HEK293 (cell line): ENCODE data around the gene FASTKD3.

Experiments
- CTCF ChIA-PET: fragments of 350-600 bp; formaldehyde crosslinking; extraction: SDS; loops from one replicate; lab custom pipeline; 2021; ENCODE audit warnings: antibody characterized with exemption; lab: Yijun Ruan, JAX
- POLR2A ChIA-PET: fragments of 300-600 bp; formaldehyde crosslinking; extraction: SDS; loops from one replicate; lab custom pipeline; 2020; ENCODE audit warnings: antibody characterized with exemption, inconsistent platforms; lab: Yijun Ruan, JAX
- H3K27ac ChIP-seq: fragments of 200-500 bp; sonication (Bioruptor generic); 2 replicates; pipeline ENCODE4 v1.5.1; 2014; ENCODE audit warnings: low read depth, low read length, control low read depth, inconsistent platforms; ENCODE audit errors: extremely low read depth
- H3K36me3 ChIP-seq, 2 experiments: fragments of 200-500 bp in 1 of 2; sonication (Bioruptor generic) in 1 of 2; 1 replicate in 1 of 2; 2 replicates in 1 of 2; pipeline ENCODE4 v1.5.1; 2014 to 2017; ENCODE audit warnings: inconsistent platforms in 2 of 2, low read length in 2 of 2; ENCODE audit not compliant: control insufficient read depth in 2 of 2, insufficient read depth in 1 of 2
- H3K4me1 ChIP-seq: fragments of 200-500 bp; sonication (Bioruptor generic); 2 replicates; pipeline ENCODE4 v1.5.1; 2014; ENCODE audit warnings: mild to moderate bottlenecking, low read length, inconsistent platforms; ENCODE audit not compliant: control insufficient read depth, insufficient read depth
- H3K4me3 ChIP-seq: 2 replicates; pipeline ENCODE4 v1.5.1; 2011; ENCODE audit warnings: low read depth, mild to moderate bottlenecking, control low read depth, low read length, moderate library complexity
- H3K9me3 ChIP-seq: fragments of 200-500 bp; sonication (Bioruptor generic); 2 replicates; pipeline ENCODE4 v1.5.1; 2014; ENCODE audit warnings: low read depth, low read length, inconsistent platforms; ENCODE audit not compliant: control insufficient read depth, insufficient read depth
- AEBP2 ChIP-seq: fragments of 450-650 bp; formaldehyde crosslinking; IDR thresholded peaks from 2 replicates; pipeline ENCODE4 v1.5.1; 2016; ENCODE audit warnings: missing biosample characterization, missing genetic modification characterization, borderline replicate concordance
- CTCF ChIP-seq: fragments of 450-650 bp; formaldehyde crosslinking; IDR thresholded peaks from 2 replicates; pipeline ENCODE4 v1.5.1; 2016; ENCODE audit warnings: missing biosample characterization, missing genetic modification characterization
- GLI2 ChIP-seq: fragments of 450-650 bp; formaldehyde crosslinking; IDR thresholded peaks from 2 replicates; pipeline ENCODE4; 2017; ENCODE audit warnings: missing biosample characterization, missing genetic modification characterization, low read depth, borderline replicate concordance
- INSM2 ChIP-seq: fragments of 450-650 bp; formaldehyde crosslinking; IDR thresholded peaks from 2 replicates; pipeline ENCODE4 v1.5.1; 2016; ENCODE audit warnings: missing biosample characterization, missing genetic modification characterization
- RBAK ChIP-seq: fragments of 450-650 bp; formaldehyde crosslinking; IDR thresholded peaks from 2 replicates; pipeline ENCODE4 v1.5.1; 2016; ENCODE audit warnings: missing biosample characterization, missing genetic modification characterization
- TRIM28 ChIP-seq: IDR thresholded peaks from 2 replicates; pipeline ENCODE4 v1.6.1; 2011; ENCODE audit warnings: low read length, control low read depth, borderline replicate concordance
- YY2 ChIP-seq: fragments of 450-650 bp; formaldehyde crosslinking; IDR thresholded peaks from 2 replicates; pipeline ENCODE4 v1.5.1; 2016; ENCODE audit warnings: missing biosample characterization, missing genetic modification characterization
- ZNF175 ChIP-seq: fragments of 450-650 bp; formaldehyde crosslinking; IDR thresholded peaks from 2 replicates; pipeline ENCODE4 v1.5.1; 2016; ENCODE audit warnings: missing biosample characterization, missing genetic modification characterization
- ZNF184 ChIP-seq: fragments of 450-650 bp; IDR thresholded peaks from 2 replicates; pipeline ENCODE4 v1.5.1; 2018; ENCODE audit warnings: missing biosample characterization, mild to moderate bottlenecking, missing genetic modification characterization
- ZNF248 ChIP-seq: fragments of 450-650 bp; formaldehyde crosslinking; IDR thresholded peaks from 2 replicates; pipeline ENCODE4 v1.5.1; 2017; ENCODE audit warnings: missing biosample characterization, missing genetic modification characterization
- ZNF324 ChIP-seq: fragments of 450-650 bp; formaldehyde crosslinking; IDR thresholded peaks from 2 replicates; pipeline ENCODE4 v1.5.1; 2016; ENCODE audit warnings: missing biosample characterization, missing genetic modification characterization
- ZNF354C ChIP-seq: fragments of 450-650 bp; formaldehyde crosslinking; IDR thresholded peaks from 2 replicates; pipeline ENCODE4 v1.5.1; 2016; ENCODE audit warnings: missing biosample characterization, missing genetic modification characterization, low read depth, borderline replicate concordance
- ZNF398 ChIP-seq: fragments of 450-650 bp; formaldehyde crosslinking; IDR thresholded peaks from 2 replicates; pipeline ENCODE4 v1.5.1; 2017; ENCODE audit warnings: missing biosample characterization, missing genetic modification characterization
- ZNF426 ChIP-seq: fragments of 450-650 bp; formaldehyde crosslinking; IDR thresholded peaks from 2 replicates; pipeline ENCODE4 v1.5.1; 2017; ENCODE audit warnings: missing biosample characterization, missing genetic modification characterization, mild to moderate bottlenecking, inconsistent platforms, moderate library complexity
- ZNF473 ChIP-seq: fragments of 450-650 bp; formaldehyde crosslinking; IDR thresholded peaks from 2 replicates; pipeline ENCODE4 v1.5.1; 2017; ENCODE audit warnings: missing biosample characterization, missing genetic modification characterization
- ZNF549 ChIP-seq: fragments of 450-650 bp; IDR thresholded peaks from 2 replicates; pipeline ENCODE4 v1.5.1; 2018; ENCODE audit warnings: missing biosample characterization, missing genetic modification characterization, mild to moderate bottlenecking, inconsistent platforms, moderate library complexity
- ZNF571 ChIP-seq: fragments of 450-650 bp; formaldehyde crosslinking; IDR thresholded peaks from 2 replicates; pipeline ENCODE4 v1.5.0; 2017; ENCODE audit warnings: missing biosample characterization, missing genetic modification characterization
- ZNF580 ChIP-seq: fragments of 450-650 bp; formaldehyde crosslinking; IDR thresholded peaks from 2 replicates; pipeline ENCODE4 v1.5.1; 2016; ENCODE audit warnings: missing biosample characterization, missing genetic modification characterization
- ZNF610 ChIP-seq: fragments of 450-650 bp; formaldehyde crosslinking; IDR thresholded peaks from 2 replicates; pipeline ENCODE4 v1.5.1; 2016; ENCODE audit warnings: missing biosample characterization, missing genetic modification characterization, borderline replicate concordance
- ZNF791 ChIP-seq: fragments of 450-650 bp; formaldehyde crosslinking; IDR thresholded peaks from 2 replicates; pipeline ENCODE4 v1.5.1; 2016; ENCODE audit warnings: missing biosample characterization, missing genetic modification characterization
- ZNF843 ChIP-seq: fragments of 450-650 bp; formaldehyde crosslinking; IDR thresholded peaks from 2 replicates; pipeline ENCODE4 v1.5.1; 2016; ENCODE audit warnings: missing biosample characterization, missing genetic modification characterization
- ZSCAN23 ChIP-seq: fragments of 450-650 bp; formaldehyde crosslinking; IDR thresholded peaks from 2 replicates; pipeline ENCODE4 v1.5.1; 2016; ENCODE audit warnings: missing biosample characterization, missing genetic modification characterization

The FASTKD3 gene

GRCh38 chr5:7828269-7828668 is 40.6 kb downstream of the FASTKD3 start (continued):
- TF ChIP-seq YY2 (tag by site-specific recombination), result no peak
- TF ChIP-seq GLI2 (tag by site-specific recombination), result no peak
- no peak for TF ChIP-seq ZNF791 (tag by site-specific recombination)
- no peak for TF ChIP-seq ZNF248
- TF ChIP-seq ZNF324, result no peak
- no peak for TF ChIP-seq ZNF610 (tag by site-specific recombination)
- TF ChIP-seq ZNF354C (tag by site-specific recombination), result no peak
- TF ChIP-seq CTCF (tag by site-specific recombination), result no peak
- TF ChIP-seq ZNF580 (tag by site-specific recombination), result no peak

GRCh38 chr5:7827610-7828009 is 41.2 kb downstream of the FASTKD3 start:
- TF ChIP-seq CTCF (tag by site-specific recombination) (no peak), TRIM28 (no peak), RBAK (no peak), ZSCAN23 (tag by site-specific recombination) (no peak), ZNF473 (tag by site-specific recombination) (no peak), AEBP2 (tag by site-specific recombination) (no peak), ZNF843 (no peak), ZNF426 (tag by site-specific recombination) (no peak), ZNF398 (tag by site-specific recombination) (no peak), ZNF184 (tag by site-specific recombination) (no peak), ZNF549 (tag by site-specific recombination) (no peak), ZNF571 (no peak), ZNF175 (tag by site-specific recombination) (no peak), INSM2 (no peak)
- CTCF ChIA-PET, result interaction anchor here (0.8 to 2.8 kb wide), 3 partner anchors 11 to 29 kb away, joined by 3 to 22 read pairs (median 5); no protein-coding TSS in a partner anchor
- H3K27ac ChIP-seq, result no peak overlapping the region

More at GRCh38 chr5:7827610-7828009, 41.2 kb downstream of the FASTKD3 start:
- POLR2A ChIA-PET, result no interaction called here
- Histone ChIP-seq H3K4me1 (no peaks in the 10 kb centered on the region), H3K36me3 (no peaks in the 10 kb centered on the region), H3K4me3 (no peak overlapping the region), H3K9me3 (no peaks in the 10 kb centered on the region)
